K562 (cell line): ENCODE measurements around the gene CASKIN1. TPM values are rescaled to one million over a fixed set of nuclear protein-coding genes. Genes with fewer than 3 reads are reported as not detected.
A peak's percentile ranks its signal among the peaks of the same experiment; 100 is the strongest.

Experiments used
- ATF7 ChIP-seq: fragments of 450-650 bp; IDR thresholded peaks from 2 replicates; pipeline ENCODE4 v1.7.1; 2014; ENCODE audit warnings: mild to moderate bottlenecking, moderate library complexity
- BCOR ChIP-seq: fragments of 450-650 bp; IDR thresholded peaks from 2 replicates; pipeline ENCODE4 v1.6.1; 2016
- BDP1 ChIP-seq: IDR thresholded peaks from 3 replicates; pipeline ENCODE4 v1.6.1; 2011; ENCODE audit not compliant: insufficient read length, insufficient read depth
- CHD1 ChIP-seq: fragments of 200-600 bp; sonication (generic); IDR thresholded peaks from one replicate; pipeline ENCODE4 v1.6.1; 2012; ENCODE audit warnings: mild to moderate bottlenecking, moderate library complexity, low read length, inconsistent platforms
- EGR1 ChIP-seq: fragments of 450-650 bp; conservative IDR thresholded peaks from 2 replicates; pipeline ENCODE4 v1.6.1; 2017; ENCODE audit warnings: mild to moderate bottlenecking
- HBP1 ChIP-seq: fragments of 450-650 bp; formaldehyde crosslinking; IDR thresholded peaks from 2 replicates; pipeline ENCODE4 v1.4.0; 2022; ENCODE audit warnings: missing genetic modification characterization
- HOMEZ ChIP-seq: fragments of 250-450 bp; sonication (Bioruptor Pico); IDR thresholded peaks from 2 replicates; pipeline ENCODE4 v1.4.0; 2020; ENCODE audit warnings: mild to moderate bottlenecking, moderate library complexity
- MEF2A ChIP-seq: IDR thresholded peaks from 2 replicates; pipeline ENCODE4 v1.6.1; 2011; ENCODE audit warnings: low read depth, mild to moderate bottlenecking, low read length, moderate library complexity; ENCODE audit not compliant: control insufficient read depth
- MTA1 ChIP-seq: fragments of 450-650 bp; IDR thresholded peaks from 2 replicates; pipeline ENCODE4 v1.6.1; 2017; ENCODE audit warnings: borderline replicate concordance
- NR3C1 ChIP-seq: sonication (generic); formaldehyde crosslinking; IDR thresholded peaks from 2 replicates; pipeline ENCODE4 v1.8.1; 2022; ENCODE audit warnings: missing genetic modification reagents
- NRF1 ChIP-seq, 2 experiments: fragments of 450-650 bp; IDR thresholded peaks in 1 of 2; conservative IDR thresholded peaks in 1 of 2; 2 replicates each; pipeline ENCODE4 v1.6.1; 2014; ENCODE audit warnings: mild to moderate bottlenecking in 2 of 2
- PBX2 ChIP-seq, 2 experiments: IDR thresholded peaks in 1 of 2; conservative IDR thresholded peaks in 1 of 2; 2 replicates each; pipeline ENCODE4 v1.6.1; 2016; ENCODE audit warnings: low read depth in 2 of 2, mild to moderate bottlenecking in 1 of 2, missing compliant biosample characterization in 1 of 2, missing genetic modification characterization in 1 of 2, moderate library complexity in 1 of 2
- PREB ChIP-seq: sonication (generic); formaldehyde crosslinking; IDR thresholded peaks from 2 replicates; pipeline ENCODE4 v1.8.1; 2023; ENCODE audit warnings: mild to moderate bottlenecking, missing genetic modification reagents
- SIN3A ChIP-seq, 2 experiments: fragments of 150-350 bp in 1 of 2; IDR thresholded peaks; 2 replicates each; pipeline ENCODE4 v1.6.1; 2011 to 2016; ENCODE audit warnings: borderline replicate concordance in 2 of 2, low read depth in 2 of 2, low read length in 2 of 2, mild to moderate bottlenecking in 2 of 2, moderate library complexity in 2 of 2; ENCODE audit not compliant: control insufficient read depth in 1 of 2
- SP1 ChIP-seq: sonication (generic); formaldehyde crosslinking; IDR thresholded peaks from 2 replicates; pipeline ENCODE4 v1.8.1; 2022; ENCODE audit warnings: mild to moderate bottlenecking, missing genetic modification reagents
- SRSF7 ChIP-seq: fragments of 200-400 bp; formaldehyde crosslinking; optimal IDR thresholded peaks from 2 replicates; pipeline ENCODE3; 2017; ENCODE audit warnings: mild to moderate bottlenecking, low read depth, low read length
- TFAM ChIP-seq: fragments of 250-450 bp; sonication (Bioruptor Pico); conservative IDR thresholded peaks from 2 replicates; pipeline ENCODE4 v1.5.0; 2021; ENCODE audit warnings: mild to moderate bottlenecking, moderate library complexity
- USF2 ChIP-seq: sonication (generic); formaldehyde crosslinking; IDR thresholded peaks from 2 replicates; pipeline ENCODE4 v1.5.0; 2020; ENCODE audit warnings: missing genetic modification reagents
- ZKSCAN3 ChIP-seq: fragments of 250-450 bp; sonication (Bioruptor Pico); IDR thresholded peaks from 2 replicates; pipeline ENCODE4 v1.4.0; 2020
- ZNF445 ChIP-seq: fragments of 250-450 bp; sonication (Bioruptor Pico); IDR thresholded peaks from 2 replicates; pipeline ENCODE4 v1.4.0; 2020; ENCODE audit warnings: low read depth, mild to moderate bottlenecking, moderate library complexity
- ZNF589 ChIP-seq: fragments of 200-800 bp; sonication (Bioruptor generic); IDR thresholded peaks from 2 replicates; pipeline ENCODE4 v1.6.1; 2016; ENCODE audit warnings: low read depth, missing genetic modification characterization, missing compliant biosample characterization
- ZNF75A ChIP-seq: fragments of 450-650 bp; formaldehyde crosslinking; IDR thresholded peaks from 2 replicates; pipeline ENCODE4 v1.4.0; 2020; ENCODE audit warnings: mild to moderate bottlenecking
- polyA plus RNA-seq, 8 experiments: library from polyadenylated mRNA; depleted of rRNA in 4 of 8; stranded (reverse) in 5 of 8; unstranded in 3 of 8; fragments of >200 nt; fragmentation: Nextera tagmentation in 2 of 8; fragmentation: Illumina TruSeq in 1 of 8; extraction: Ambion mirVana in 2 of 8; extraction: Trizol in 1 of 8; gene quantifications; 2 replicates each; pipeline versions ENCODE4 v1.2.1 to v1.2.3, GENCODE V29; 2011 to 2014; ENCODE audit warnings: inconsistent platforms in 1 of 8, missing spikeins in 1 of 8
- total RNA-seq, 7 experiments: library from RNA; depleted of rRNA in 6 of 7; stranded (reverse); fragments of >200 nt in 6 of 7; fragmentation: Illumina TruSeq in 2 of 7; extraction: Trizol in 2 of 7; gene quantifications; 2 replicates each; pipeline versions ENCODE4 v1.2.1 to v1.2.3, GENCODE V29; 2011 to 2021; ENCODE audit warnings: low replicate concordance in 1 of 7

Gene CASKIN1
- total and polyA plus RNA-seq, 9 of the 15 experiments (the other 6 are each of a cell fraction or from before 2014, with no cell fraction given): 0.15 to 4.5 (median 1.5) TPM; not detected in 2

- TF ChIP-seq TFAM (CRISPR knock-in tag): no peak
- TF ChIP-seq SRSF7: no peak
- no peak for TF ChIP-seq EGR1
- TF ChIP-seq BCOR: peak; percentile 96
- no peak for TF ChIP-seq SIN3A (IDR thresholded peaks at IDR 0.05; ENCODE audit: borderline replicate concordance in 2 of 2, control insufficient read depth in 1 of 2, low read depth in 2 of 2, low read length in 2 of 2)
- no peak; a peak in 1 of 4 replicates for TF ChIP-seq NRF1 (conservative IDR thresholded peaks at IDR 0.05 in 1 of 2, IDR thresholded peaks at IDR 0.05 in 1 of 2)
- no peak for TF ChIP-seq MTA1
- no peak for TF ChIP-seq ZNF589 (CRISPR knock-in tag)
- no peak for TF ChIP-seq PREB
- no peak for TF ChIP-seq BDP1
- TF ChIP-seq ZKSCAN3 (CRISPR knock-in tag): no peak
- no peak for TF ChIP-seq MEF2A
- no peak for TF ChIP-seq USF2 (CRISPR knock-in tag)
- no peak for TF ChIP-seq ZNF445 (CRISPR knock-in tag)
- no peak for TF ChIP-seq NR3C1 (CRISPR knock-in tag)
- TF ChIP-seq PBX2 (CRISPR knock-in tag; IDR thresholded peaks at IDR 0.05; ENCODE audit: low read depth): no peak
- no peak for TF ChIP-seq PBX2 (tag; conservative IDR thresholded peaks at IDR 0.05; ENCODE audit: low read depth)
- TF ChIP-seq CHD1: no peak
- TF ChIP-seq HBP1 (CRISPR knock-in tag): no peak
- no peak for TF ChIP-seq HOMEZ (CRISPR knock-in tag)
- 0 out of 2 replicates have a peak, but pooled peaks have one; percentile 38 for TF ChIP-seq SP1 (CRISPR knock-in tag)
- 0 out of 2 replicates have a peak, but pooled peaks have one; percentile 24 for TF ChIP-seq ATF7
- no peak for TF ChIP-seq ZNF75A (CRISPR knock-in tag)
Measured at GRCh38 chr16:2194852-2195321, 1.5 kb downstream of the CASKIN1 start (continued).
